WTC11 (cell line): ENCODE results near the gene ARHGAP23. TPM values are rescaled to one million over a fixed set of nuclear protein-coding genes. Genes with fewer than 3 reads are reported as not detected.

Experiments
- ATAC-seq: fragments of 200-7000 bp; cut with Tn5 transposase; 2 replicates; pipeline ENCODE4 v1.10.0; 2021; ENCODE audit warnings: mild to moderate bottlenecking, moderate library complexity
- CTCF ChIA-PET: fragments of 300-600 bp; sonication (Branson Sonifier 250); formaldehyde crosslinking; loops from one replicate; lab custom pipeline; 2021; ENCODE audit warnings: antibody characterized with exemption; lab: Charles Lee
- POLR2A ChIA-PET: fragments of 350-600 bp; sonication (Branson Sonifier 250); formaldehyde crosslinking; loops from one replicate; lab custom pipeline; 2021; ENCODE audit warnings: antibody characterized with exemption; lab: Charles Lee
- DNase-seq: peaks from one replicate; pipeline ENCODE4 v3.0.0; 2021; ENCODE audit warnings: low spot score
- H3K27ac Mint-ChIP-seq: 2 replicates; pipeline ENCODE4 v1.8.0; 2021; ENCODE audit warnings: mixed read lengths
- H3K27me3 Mint-ChIP-seq: 2 replicates; pipeline ENCODE4 v1.8.0; 2021; ENCODE audit warnings: low read depth, mild to moderate bottlenecking, moderate library complexity, mixed read lengths
- H3K36me3 Mint-ChIP-seq: 2 replicates; pipeline ENCODE4 v1.8.0; 2021; ENCODE audit warnings: mixed read lengths
- H3K4me1 Mint-ChIP-seq: 2 replicates; pipeline ENCODE4 v1.8.0; 2022; ENCODE audit warnings: mixed read lengths
- H3K4me3 Mint-ChIP-seq: 2 replicates; pipeline ENCODE4 v1.8.0; 2021; ENCODE audit warnings: mild to moderate bottlenecking, moderate library complexity, mixed read lengths
- H3K9me3 Mint-ChIP-seq: 2 replicates; pipeline ENCODE4 v1.8.0; 2021; ENCODE audit warnings: mixed read lengths
- AFF4 ChIP-seq: sonication (generic); formaldehyde crosslinking; IDR thresholded peaks from 2 replicates; pipeline ENCODE4 v1.8.1; 2023; ENCODE audit warnings: mild to moderate bottlenecking, missing genetic modification reagents, borderline replicate concordance
- CDX4 ChIP-seq: fragments of 250-450 bp; sonication (Bioruptor Pico); IDR thresholded peaks from 2 replicates; pipeline ENCODE4 v1.9.0; 2021; ENCODE audit warnings: moderate library complexity, mild to moderate bottlenecking, inconsistent platforms, borderline replicate concordance
- CREB1 ChIP-seq: sonication (generic); formaldehyde crosslinking; IDR thresholded peaks from 2 replicates; pipeline ENCODE4 v1.8.0; 2023; ENCODE audit warnings: mild to moderate bottlenecking, missing genetic modification reagents
- CREM ChIP-seq: sonication (generic); formaldehyde crosslinking; IDR thresholded peaks from 2 replicates; pipeline ENCODE4 v1.8.1; 2022; ENCODE audit warnings: mild to moderate bottlenecking, missing genetic modification reagents, moderate library complexity
- EMX1 ChIP-seq: fragments of 250-450 bp; sonication (Bioruptor Pico); IDR thresholded peaks from 2 replicates; pipeline ENCODE4 v1.8.0; 2021; ENCODE audit warnings: mild to moderate bottlenecking
- FOXP1 ChIP-seq: sonication (generic); formaldehyde crosslinking; IDR thresholded peaks from 2 replicates; pipeline ENCODE4 v1.8.0; 2022; ENCODE audit warnings: missing genetic modification reagents, mild to moderate bottlenecking, moderate library complexity, borderline replicate concordance
- HMGA2 ChIP-seq: fragments of 250-450 bp; sonication (Bioruptor Pico); IDR thresholded peaks from 2 replicates; pipeline ENCODE4 v1.4.0; 2021; ENCODE audit warnings: mild to moderate bottlenecking, moderate library complexity
- IRF2 ChIP-seq: sonication (generic); formaldehyde crosslinking; IDR thresholded peaks from 2 replicates; pipeline ENCODE4 v1.8.0; 2022; ENCODE audit warnings: low read depth, missing genetic modification reagents, borderline replicate concordance
- JUN ChIP-seq: sonication (generic); formaldehyde crosslinking; IDR thresholded peaks from 2 replicates; pipeline ENCODE4 v1.8.0; 2023; ENCODE audit warnings: mild to moderate bottlenecking, missing genetic modification reagents
- NFE2L1 ChIP-seq: sonication (generic); formaldehyde crosslinking; IDR thresholded peaks from 2 replicates; pipeline ENCODE4 v1.8.1; 2023; ENCODE audit warnings: missing genetic modification reagents
- NR1H2 ChIP-seq: sonication (generic); formaldehyde crosslinking; IDR thresholded peaks from 2 replicates; pipeline ENCODE4 v1.9.0; 2021; ENCODE audit warnings: mild to moderate bottlenecking, moderate library complexity, missing genetic modification reagents
- NR3C1 ChIP-seq: sonication (generic); formaldehyde crosslinking; conservative IDR thresholded peaks from 2 replicates; pipeline ENCODE4 v1.8.1; 2023; ENCODE audit warnings: low read depth, mild to moderate bottlenecking, missing genetic modification reagents
- OVOL2 ChIP-seq: fragments of 250-450 bp; sonication (Bioruptor Pico); IDR thresholded peaks from 2 replicates; pipeline ENCODE4 v1.9.0; 2021; ENCODE audit warnings: mild to moderate bottlenecking, borderline replicate concordance
- SOX15 ChIP-seq: fragments of 250-450 bp; sonication (Bioruptor Pico); IDR thresholded peaks from 2 replicates; pipeline ENCODE4 v1.9.0; 2021; ENCODE audit warnings: mild to moderate bottlenecking
- STAT6 ChIP-seq: sonication (generic); formaldehyde crosslinking; conservative IDR thresholded peaks from 2 replicates; pipeline ENCODE4 v1.8.1; 2023; ENCODE audit warnings: mild to moderate bottlenecking, low read depth, missing genetic modification reagents, moderate library complexity
- ZNF396 ChIP-seq: fragments of 250-450 bp; sonication (Bioruptor Pico); IDR thresholded peaks from 2 replicates; pipeline ENCODE4 v1.8.0; 2021; ENCODE audit warnings: mild to moderate bottlenecking, moderate library complexity, borderline replicate concordance
- ZNF423 ChIP-seq: fragments of 250-450 bp; sonication (Bioruptor Pico); IDR thresholded peaks from 2 replicates; pipeline ENCODE4 v2.1.2; 2022; ENCODE audit warnings: mild to moderate bottlenecking, moderate library complexity
- total RNA-seq: library from RNA; stranded (reverse); gene quantifications from 3 replicates; pipeline ENCODE4 v1.2.3, GENCODE V29; 2021

ARHGAP23 gene
- total RNA-seq, 1 experiment from 2014 or later, result 66.0 TPM

GRCh38 chr17:38546396-38546795 lies 118.1 kb downstream of the ARHGAP23 start:
- ATAC-seq (no peak), DNase-seq (no peak)
- Mint-ChIP-seq H3K4me3 (no peak overlapping the region), H3K27me3 (peaks cover 2% of the 10 kb centered on the region; the same call in 1 of the 2 replicates), H3K4me1 (peaks cover 11% of the 10 kb centered on the region), H3K9me3 (no peaks in the 10 kb centered on the region), H3K27ac (no peak overlapping the region), H3K36me3 (no peaks in the 10 kb centered on the region)
- CTCF ChIA-PET, result interaction anchor here (0.8 to 19.6 kb wide), 9 partner anchors 10 to 196 kb away, joined by 3 to 341 read pairs (median 7); no protein-coding TSS in a partner anchor
- TF ChIP-seq ZNF423 (CRISPR knock-in tag) (no peak), NR3C1 (CRISPR knock-in tag) (no peak), ZNF396 (CRISPR knock-in tag) (no peak), FOXP1 (CRISPR knock-in tag) (no peak), CREM (CRISPR knock-in tag) (no peak), STAT6 (CRISPR knock-in tag) (no peak), JUN (CRISPR knock-in tag) (no peak), IRF2 (CRISPR knock-in tag) (no peak), EMX1 (CRISPR knock-in tag) (no peak), CDX4 (CRISPR knock-in tag) (no peak), AFF4 (CRISPR knock-in tag) (no peak)
- POLR2A ChIA-PET, result no interaction called here

GRCh38 chr17:38547444-38547843 lies 119.2 kb downstream of the ARHGAP23 start:
- no peak for TF ChIP-seq SOX15
- TF ChIP-seq STAT6 (CRISPR knock-in tag), result no peak
- no peak for TF ChIP-seq NFE2L1 (CRISPR knock-in tag)
- TF ChIP-seq HMGA2, result no peak
- no peak for TF ChIP-seq CREB1 (CRISPR knock-in tag)
- no peak for TF ChIP-seq OVOL2 (CRISPR knock-in tag)
- no peak for TF ChIP-seq NR1H2 (CRISPR knock-in tag)
- no peak for TF ChIP-seq JUN (CRISPR knock-in tag)
- ChIA-PET POLR2A (interaction anchor here (0.6 kb wide), 1 partner anchor 115 kb away, joined by 3 read pairs; no protein-coding TSS in a partner anchor), CTCF (interaction anchor here (0.6 to 19.6 kb wide), 8 partner anchors 9 to 1324 kb away, joined by 3 to 341 read pairs (median 6); no protein-coding TSS in a partner anchor)
- no peak overlapping the region for H3K27ac Mint-ChIP-seq
- DNase-seq (no peak), ATAC-seq (no peak)
- no peak overlapping the region for H3K4me3 Mint-ChIP-seq
- no peaks in the 10 kb centered on the region for H3K27me3 Mint-ChIP-seq
- H3K9me3 Mint-ChIP-seq, result no peaks in the 10 kb centered on the region
- H3K36me3 Mint-ChIP-seq, result no peaks in the 10 kb centered on the region
- H3K4me1 Mint-ChIP-seq, result peaks cover 8% of the 10 kb centered on the region
